H9 (cell line): ENCODE results near the gene RTF2. TPM values are rescaled to one million over a fixed set of nuclear protein-coding genes. Genes with fewer than 3 reads are reported as not detected.

Experiments used
- DNase-seq: peaks from one replicate; pipeline ENCODE4 v3.0.0-alpha.2; 2017
- H2AFZ ChIP-seq: one replicate; pipeline ENCODE4 v1.6.1; 2013; ENCODE audit warnings: mild to moderate bottlenecking, low read length, control low read depth, moderate library complexity
- H2AK5ac ChIP-seq: 2 replicates; pipeline ENCODE4 v1.6.1; 2013; ENCODE audit warnings: low read length, control low read depth, mixed read lengths; ENCODE audit not compliant: insufficient read length
- H2BK120ac ChIP-seq: one replicate; pipeline ENCODE4 v1.6.1; 2013; ENCODE audit warnings: low read depth, mild to moderate bottlenecking, low read length, control low read depth, inconsistent platforms; ENCODE audit not compliant: poor library complexity, severe bottlenecking
- H2BK12ac ChIP-seq: 2 replicates; pipeline ENCODE4 v1.6.1; 2013; ENCODE audit warnings: low read length, control low read depth, mixed read lengths, low read depth; ENCODE audit not compliant: insufficient read length
- H2BK15ac ChIP-seq: 2 replicates; pipeline ENCODE4 v1.6.1; 2013; ENCODE audit warnings: low read depth, low read length, control low read depth
- H2BK20ac ChIP-seq: one replicate; pipeline ENCODE4 v1.6.1; 2013; ENCODE audit warnings: low read depth, mild to moderate bottlenecking, low read length, control low read depth, inconsistent platforms; ENCODE audit not compliant: poor library complexity, severe bottlenecking
- H2BK5ac ChIP-seq: 2 replicates; pipeline ENCODE4 v1.6.1; 2013; ENCODE audit warnings: low read length, control low read depth, mixed read lengths; ENCODE audit not compliant: insufficient read length
- H3K14ac ChIP-seq: 2 replicates; pipeline ENCODE4 v1.6.1; 2013; ENCODE audit warnings: low read length, control low read depth; ENCODE audit not compliant: insufficient read depth
- H3K18ac ChIP-seq: 2 replicates; pipeline ENCODE4 v1.6.1; 2013; ENCODE audit warnings: low read depth, mild to moderate bottlenecking, mixed read lengths, low read length, control low read depth; ENCODE audit not compliant: insufficient read length
- H3K23ac ChIP-seq: 2 replicates; pipeline ENCODE4 v1.6.1; 2013; ENCODE audit warnings: low read length, control low read depth, mixed read lengths, low read depth; ENCODE audit not compliant: insufficient read length
- H3K23me2 ChIP-seq: 2 replicates; pipeline ENCODE4 v1.6.1; 2013; ENCODE audit warnings: low read depth, mild to moderate bottlenecking, mixed read lengths, low read length, control low read depth; ENCODE audit not compliant: insufficient read length, poor library complexity, severe bottlenecking
- H3K27ac ChIP-seq: 2 replicates; pipeline ENCODE4 v1.5.1; 2013; ENCODE audit warnings: low read length, control low read depth, mixed read lengths, low read depth; ENCODE audit not compliant: insufficient read length
- H3K27me3 ChIP-seq: 2 replicates; pipeline ENCODE4 v1.6.1; 2013; ENCODE audit warnings: low read length, control low read depth, inconsistent platforms; ENCODE audit not compliant: insufficient read depth
- H3K4ac ChIP-seq: 2 replicates; pipeline ENCODE4 v1.6.1; 2013; ENCODE audit warnings: low read depth, mild to moderate bottlenecking, control low read depth, inconsistent platforms, low read length, moderate library complexity
- H3K4me1 ChIP-seq: 2 replicates; pipeline ENCODE4 v1.6.1; 2013; ENCODE audit warnings: low read length, control low read depth, inconsistent platforms; ENCODE audit not compliant: insufficient read depth
- H3K4me2 ChIP-seq: 2 replicates; pipeline ENCODE4 v1.6.1; 2013; ENCODE audit warnings: low read length, control low read depth, mixed read lengths; ENCODE audit not compliant: insufficient read length, insufficient read depth
- H3K56ac ChIP-seq: 2 replicates; pipeline ENCODE4 v1.6.1; 2013; ENCODE audit warnings: low read depth, mild to moderate bottlenecking, mixed read lengths, low read length, control low read depth; ENCODE audit not compliant: insufficient read length
- H3K79me1 ChIP-seq: 2 replicates; pipeline ENCODE4 v1.6.1; 2013; ENCODE audit warnings: low read depth, mild to moderate bottlenecking, moderate library complexity, low read length, control low read depth, inconsistent platforms; ENCODE audit not compliant: insufficient read depth, poor library complexity, severe bottlenecking
- H3K79me2 ChIP-seq: 2 replicates; pipeline ENCODE4 v1.6.1; 2013; ENCODE audit warnings: low read length, control low read depth, inconsistent platforms; ENCODE audit not compliant: insufficient read depth
- H3K9ac ChIP-seq: 2 replicates; pipeline ENCODE4 v1.6.1; 2013; ENCODE audit warnings: low read length, control low read depth, mixed read lengths; ENCODE audit not compliant: insufficient read length; ENCODE audit errors: extremely low read depth
- H3K9me3 ChIP-seq: one replicate; pipeline ENCODE4 v1.6.1; 2013; ENCODE audit warnings: low read depth, low read length, inconsistent platforms; ENCODE audit not compliant: control insufficient read depth
- H3T11ph ChIP-seq: one replicate; pipeline ENCODE4 v1.6.1; 2013; ENCODE audit warnings: mild to moderate bottlenecking, low read length, control low read depth, inconsistent platforms
- H4K20me1 ChIP-seq: one replicate; pipeline ENCODE4 v1.6.1; 2013; ENCODE audit not compliant: control insufficient read depth, insufficient read length, insufficient read depth
- H4K5ac ChIP-seq: 2 replicates; pipeline ENCODE4 v1.6.1; 2013; ENCODE audit warnings: low read depth, mild to moderate bottlenecking, mixed read lengths, low read length, control low read depth; ENCODE audit not compliant: insufficient read length
- H4K8ac ChIP-seq: replicated peaks from 2 replicates; pipeline ENCODE4 v1.6.1; 2013; ENCODE audit warnings: low read length, control low read depth, mixed read lengths, low read depth; ENCODE audit not compliant: insufficient read length
- H4K91ac ChIP-seq: 2 replicates; pipeline ENCODE4 v1.6.1; 2013; ENCODE audit warnings: low read depth, mild to moderate bottlenecking, moderate library complexity, mixed read lengths, low read length, control low read depth; ENCODE audit not compliant: insufficient read length
- H3K27ac Mint-ChIP-seq, 3 experiments: 2 replicates in 2 of 3; 3 replicates in 1 of 3; pipeline ENCODE4 v1.8.0; 2020 to 2021; ENCODE audit warnings: mixed read lengths in 3 of 3, mild to moderate bottlenecking in 1 of 3, moderate library complexity in 1 of 3
- H3K27me3 Mint-ChIP-seq: 2 replicates; pipeline ENCODE4 v1.8.0; 2021; ENCODE audit warnings: low read depth, mild to moderate bottlenecking, moderate library complexity, mixed read lengths
- H3K36me3 Mint-ChIP-seq, 3 experiments: 2 replicates in 2 of 3; 3 replicates in 1 of 3; pipeline ENCODE4 v1.8.0; 2020 to 2021; ENCODE audit warnings: low read depth in 3 of 3, mixed read lengths in 3 of 3; ENCODE audit not compliant: insufficient read depth in 1 of 3
- H3K4me1 Mint-ChIP-seq, 2 experiments: 2 replicates each; pipeline ENCODE4 v1.8.0; 2020; ENCODE audit warnings: mixed read lengths in 2 of 2
- H3K4me3 Mint-ChIP-seq, 2 experiments: 2 replicates in 1 of 2; 3 replicates in 1 of 2; pipeline ENCODE4 v1.8.0; 2020 to 2021; ENCODE audit warnings: mild to moderate bottlenecking in 2 of 2, mixed read lengths in 2 of 2, moderate library complexity in 1 of 2
- H3K9me3 Mint-ChIP-seq, 2 experiments: 2 replicates in 1 of 2; 3 replicates in 1 of 2; pipeline ENCODE4 v1.8.0; 2020; ENCODE audit warnings: mild to moderate bottlenecking in 2 of 2, mixed read lengths in 2 of 2, moderate library complexity in 1 of 2
- CTCF ChIP-seq: fragments of 200-600 bp; sonication (generic); conservative IDR thresholded peaks from 3 replicates; pipeline ENCODE4 v1.8.0; 2021; ENCODE audit warnings: antibody characterized with exemption, mild to moderate bottlenecking
- WGBS: extraction: QIAGEN DNeasy Blood & Tissue Kit; methylation state at CpG from one replicate; pipeline ENCODE4 v1.1.7; 2013; ENCODE audit warnings: missing lambda C conversion rate, low lambda C conversion rate, mixed read lengths; ENCODE audit not compliant: insufficient read length; ENCODE audit errors: extremely low coverage; 5-methylcytosine and 5-hydroxymethylcytosine counted together
- total RNA-seq: library from RNA; stranded (reverse); gene quantifications from 2 replicates; pipeline ENCODE4 v1.2.1, GENCODE V29; 2021

RTF2 gene
- total RNA-seq, 1 experiment from 2014 or later = 62.6 TPM

GRCh38 chr20:56429502-56429901, 38.9 kb upstream of the RTF2 start:
- H3K4me2 ChIP-seq = no peak overlapping the region
- WGBS = 100% methylated on average over 3 of the region's 6 CpGs
- no peak overlapping the region for H3K4me3 Mint-ChIP-seq

More at GRCh38 chr20:56429502-56429901, 38.9 kb upstream of the RTF2 start:
- H3K27ac ChIP-seq = no peak overlapping the region
- H3K79me1 ChIP-seq = no peaks in the 10 kb centered on the region
- no peak overlapping the region for H2AFZ ChIP-seq
- TF ChIP-seq CTCF = no peak
- H3K56ac ChIP-seq = no peak overlapping the region
- H3K23ac ChIP-seq = no peak overlapping the region
- peaks cover 2% of the 10 kb centered on the region; the same call in 1 of the 2 replicates for H3K27me3 ChIP-seq
- H4K5ac ChIP-seq = no peak overlapping the region
- no peak overlapping the region for H4K8ac ChIP-seq
- no peaks in the 10 kb centered on the region for H3K79me2 ChIP-seq
- no peak for DNase-seq
- H2BK12ac ChIP-seq = no peak overlapping the region
- no peak overlapping the region for H3K14ac ChIP-seq
- H3K36me3 Mint-ChIP-seq = no peaks in the 10 kb centered on the region
- H3K18ac ChIP-seq = no peak overlapping the region
- H3K9ac ChIP-seq = no peak overlapping the region
- H3K27ac Mint-ChIP-seq = no peak overlapping the region
- H4K91ac ChIP-seq = no peak overlapping the region
- no peak overlapping the region for H2BK5ac ChIP-seq
- no peak overlapping the region for H3K4ac ChIP-seq
- H2BK20ac ChIP-seq = no peak overlapping the region
- no peak overlapping the region for H2BK15ac ChIP-seq
- H3K23me2 ChIP-seq = no peaks in the 10 kb centered on the region
- H3K27me3 Mint-ChIP-seq = peaks cover 54% of the 10 kb centered on the region
- no peaks in the 10 kb centered on the region for H4K20me1 ChIP-seq
- no peak overlapping the region for H2AK5ac ChIP-seq
- no peak overlapping the region for H2BK120ac ChIP-seq
- H3K4me1 ChIP-seq = no peaks in the 10 kb centered on the region
- no peaks in the 10 kb centered on the region for H3K9me3 ChIP-seq
- H3T11ph ChIP-seq = no peak overlapping the region
- H3K9me3 Mint-ChIP-seq = no peaks in the 10 kb centered on the region
- H3K4me1 Mint-ChIP-seq = no peaks in the 10 kb centered on the region
